A204.1 (cell line): ENCODE results near the gene ATXN7L3.
"Not testable (repeated sequence)": the region's sequence is repeated elsewhere in the genome, so short reads cannot be mapped to it uniquely, and the experiment has no call there.

ENCODE experiments used
- FAIRE-seq: peaks from 2 replicates; lab custom pipeline; 2012; peaks lifted over from hg19 to GRCh38; lab: Jason Lieb, UNC

Gene ATXN7L3

GRCh38 chr17:44174427-44174826 is 25.3 kb downstream of the ATXN7L3 start:
- no peak for FAIRE-seq

GRCh38 chr17:44171931-44172455 is 27.7 kb downstream of the ATXN7L3 start:
- FAIRE-seq = no peak

GRCh38 chr17:44170499-44171201 is 29.0 kb downstream of the ATXN7L3 start, which contains the start of gene ASB16:
ASB16 (plus strand) TSS chr17:44170704; CDS start chr17:44170790, 86 bp downstream.
- FAIRE-seq = no peak

- FAIRE-seq = no peak
These were observed 29.6 kb downstream of the ATXN7L3 start for GRCh38 chr17:44170135-44170498.

GRCh38 chr17:44167181-44167861 is 32.4 kb downstream of the ATXN7L3 start:
- FAIRE-seq = no peak

GRCh38 chr17:44164476-44164875 is 35.2 kb downstream of the ATXN7L3 start:
- FAIRE-seq = no peak

GRCh38 chr17:44159519-44160210 is 40.0 kb downstream of the ATXN7L3 start:
- no peak for FAIRE-seq

GRCh38 chr17:44155488-44155887 is 44.2 kb downstream of the ATXN7L3 start:
- FAIRE-seq = no peak

- FAIRE-seq = no peak
These were observed 46.8 kb downstream of the ATXN7L3 start for GRCh38 chr17:44152875-44153274.

- no peak for FAIRE-seq
These were observed 49.8 kb downstream of the ATXN7L3 start for GRCh38 chr17:44149750-44150329.

GRCh38 chr17:44149066-44149465 is 50.6 kb downstream of the ATXN7L3 start:
- not testable (repeated sequence) for FAIRE-seq

- FAIRE-seq = no peak
These were observed 51.9 kb downstream of the ATXN7L3 start for GRCh38 chr17:44147812-44148211.

GRCh38 chr17:44146375-44147346 is 53.0 kb downstream of the ATXN7L3 start:
- FAIRE-seq = no peak

GRCh38 chr17:44144966-44145739 is 54.5 kb downstream of the ATXN7L3 start:
- no peak for FAIRE-seq

- FAIRE-seq = not testable (repeated sequence)
These were observed 55.8 kb downstream of the ATXN7L3 start for GRCh38 chr17:44143921-44144320.
